ENCODE measurements around the gene TPX2.
"Not testable (repeated sequence)": the region's sequence is repeated elsewhere in the genome, so short reads cannot be mapped to it uniquely, and the experiment has no call there.

TPX2 gene

DNA sequence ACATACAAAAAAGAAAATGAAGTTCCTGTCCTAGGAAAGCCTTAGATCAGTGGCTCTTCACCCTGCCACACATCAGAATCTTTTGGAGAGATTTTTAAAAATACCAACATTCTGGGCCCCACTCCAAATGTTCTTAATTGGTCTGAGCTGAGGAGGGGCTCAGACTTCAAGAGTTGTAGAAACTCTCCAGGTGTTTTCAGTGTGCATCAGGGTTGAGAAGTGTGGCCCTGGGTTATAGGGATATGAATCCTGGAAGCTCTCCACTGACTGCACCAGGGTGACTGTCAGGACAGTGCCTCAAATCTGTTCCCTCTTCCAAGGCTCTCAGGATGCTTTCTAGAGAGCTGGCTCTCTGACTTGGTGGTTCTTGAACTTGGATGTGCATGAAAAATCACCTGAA is 74.5 kb downstream of the TPX2 start:
- TF ChIP-seq, protein P1, sequence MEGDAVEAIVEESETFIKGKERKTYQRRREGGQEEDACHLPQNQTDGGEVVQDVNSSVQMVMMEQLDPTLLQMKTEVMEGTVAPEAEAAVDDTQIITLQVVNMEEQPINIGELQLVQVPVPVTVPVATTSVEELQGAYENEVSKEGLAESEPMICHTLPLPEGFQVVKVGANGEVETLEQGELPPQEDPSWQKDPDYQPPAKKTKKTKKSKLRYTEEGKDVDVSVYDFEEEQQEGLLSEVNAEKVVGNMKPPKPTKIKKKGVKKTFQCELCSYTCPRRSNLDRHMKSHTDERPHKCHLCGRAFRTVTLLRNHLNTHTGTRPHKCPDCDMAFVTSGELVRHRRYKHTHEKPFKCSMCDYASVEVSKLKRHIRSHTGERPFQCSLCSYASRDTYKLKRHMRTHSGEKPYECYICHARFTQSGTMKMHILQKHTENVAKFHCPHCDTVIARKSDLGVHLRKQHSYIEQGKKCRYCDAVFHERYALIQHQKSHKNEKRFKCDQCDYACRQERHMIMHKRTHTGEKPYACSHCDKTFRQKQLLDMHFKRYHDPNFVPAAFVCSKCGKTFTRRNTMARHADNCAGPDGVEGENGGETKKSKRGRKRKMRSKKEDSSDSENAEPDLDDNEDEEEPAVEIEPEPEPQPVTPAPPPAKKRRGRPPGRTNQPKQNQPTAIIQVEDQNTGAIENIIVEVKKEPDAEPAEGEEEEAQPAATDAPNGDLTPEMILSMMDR (conservative IDR thresholded peaks at IDR 0.05; ENCODE audit: low read length): no peak
- DNase-seq (ENCODE audit: low read depth): no peak

DNA sequence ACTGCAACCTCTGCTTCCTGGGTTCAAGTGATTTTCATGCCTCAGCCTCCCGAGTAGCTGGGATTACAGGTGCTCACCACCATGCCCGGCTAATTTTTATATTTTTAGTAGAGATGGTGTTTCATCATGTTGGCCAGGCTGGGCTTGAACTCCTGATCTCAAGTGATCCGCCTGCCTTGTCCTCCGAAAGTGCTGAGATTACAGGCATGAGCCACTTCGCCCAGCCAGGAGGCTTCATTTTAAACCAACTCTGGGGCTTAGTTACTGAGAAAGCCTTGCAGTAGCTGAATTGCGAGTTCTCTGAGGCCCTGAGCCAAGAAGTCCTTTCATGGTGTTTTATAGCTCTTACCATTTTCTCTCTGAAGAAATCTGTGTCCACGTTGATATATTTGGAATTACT is 75.1 kb downstream of the TPX2 start:
- DNase-seq (ENCODE audit: low read depth); H3K4me3 ChIP-seq (ENCODE audit: low read length): not testable (repeated sequence)

More for the DNA sequence above, 74.5 kb downstream of the TPX2 start:
- no peak overlapping the region for H3K4me3 ChIP-seq (ENCODE audit: low read length)

DNA sequence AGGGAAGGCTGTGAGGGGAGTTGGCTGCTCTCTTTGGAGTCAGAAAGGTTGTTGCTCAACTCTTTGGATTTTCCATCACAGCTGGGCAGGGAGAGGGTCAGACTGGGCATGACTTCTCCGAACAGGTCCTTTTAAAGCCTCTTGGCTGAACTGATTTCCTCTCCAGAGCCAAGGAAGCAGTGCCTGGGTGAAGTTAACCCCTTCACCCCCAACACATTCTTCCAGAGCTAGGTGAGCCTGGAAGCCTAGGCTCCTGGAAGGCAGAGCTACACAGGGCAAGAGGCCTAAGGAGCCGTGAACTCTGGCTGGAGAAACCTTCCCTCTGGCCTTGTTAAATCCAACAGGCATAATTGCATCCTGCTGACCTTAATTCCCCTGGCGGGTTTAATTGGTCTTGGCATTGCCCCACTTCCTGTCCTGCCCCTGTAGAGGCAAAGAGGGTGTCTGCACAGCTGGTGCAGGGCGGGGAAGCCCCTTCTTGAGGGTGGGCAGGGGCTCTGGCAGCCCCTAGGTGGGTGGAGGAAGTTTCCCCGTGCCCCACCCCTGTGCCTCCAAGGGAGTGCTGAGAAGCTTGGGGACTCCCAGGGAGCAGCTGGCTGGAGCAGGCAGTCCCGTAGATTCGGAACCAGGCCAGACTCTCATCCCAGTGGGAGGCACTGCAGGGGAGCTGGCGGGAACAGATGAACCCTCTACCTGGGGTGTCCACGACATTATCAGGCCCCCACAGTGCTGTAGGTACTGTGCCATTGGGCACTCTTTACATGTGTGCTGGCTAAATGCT is 76.5 kb downstream of the TPX2 start:
- H3K4me3 ChIP-seq (ENCODE audit: low read length): no peak overlapping the region
- peak; percentile 43 for DNase-seq (ENCODE audit: low read depth)
- TF ChIP-seq, protein P1 (conservative IDR thresholded peaks at IDR 0.05; ENCODE audit: low read length): no peak

DNA sequence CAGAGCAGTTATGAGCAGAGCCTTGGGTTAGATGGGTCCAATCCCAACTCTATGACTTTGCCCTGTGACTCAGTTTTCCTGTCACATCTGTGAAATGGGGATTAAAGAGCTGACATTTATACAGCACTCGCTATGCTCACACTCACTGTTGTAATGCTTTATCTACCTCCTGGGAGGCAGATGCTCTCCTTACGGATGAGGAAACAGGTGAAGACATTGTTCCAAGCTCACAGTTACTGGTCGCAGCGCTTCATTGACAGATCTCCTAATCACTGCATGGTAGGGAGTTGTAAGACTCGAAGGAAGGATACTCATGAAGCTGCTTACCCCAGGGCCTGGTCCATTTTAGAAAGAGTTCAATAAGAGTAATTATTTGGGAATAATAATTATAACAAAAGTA is 77.1 kb downstream of the TPX2 start:
- TF ChIP-seq, protein P1 (conservative IDR thresholded peaks at IDR 0.05; ENCODE audit: low read length): no peak
- no peak for DNase-seq (ENCODE audit: low read depth)
- H3K4me3 ChIP-seq (ENCODE audit: low read length): no peak overlapping the region

DNA sequence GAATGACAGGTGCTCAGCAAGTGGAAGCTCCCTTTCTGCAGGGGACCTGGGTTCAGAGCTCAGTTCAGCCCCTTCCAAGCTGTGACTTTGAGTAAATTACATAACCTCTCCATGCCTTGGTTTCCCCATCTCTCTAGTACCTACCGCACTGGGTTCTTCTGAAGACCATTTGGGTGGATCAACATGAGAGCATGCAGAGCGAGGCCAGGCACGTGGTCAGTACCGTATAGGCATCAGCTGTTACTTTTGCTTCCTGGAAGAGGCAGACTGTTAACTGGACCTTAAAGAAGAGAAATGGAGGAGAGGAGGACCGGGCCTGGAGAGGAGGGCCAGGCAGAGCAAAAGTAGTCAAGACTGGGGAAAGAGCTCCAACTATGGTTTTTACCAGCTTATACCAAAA is 78.4 kb downstream of the TPX2 start:
- TF ChIP-seq, protein P1 (conservative IDR thresholded peaks at IDR 0.05; ENCODE audit: low read length): no peak
- no peak for DNase-seq (ENCODE audit: low read depth)
- no peak overlapping the region for H3K4me3 ChIP-seq (ENCODE audit: low read length)

DNA sequence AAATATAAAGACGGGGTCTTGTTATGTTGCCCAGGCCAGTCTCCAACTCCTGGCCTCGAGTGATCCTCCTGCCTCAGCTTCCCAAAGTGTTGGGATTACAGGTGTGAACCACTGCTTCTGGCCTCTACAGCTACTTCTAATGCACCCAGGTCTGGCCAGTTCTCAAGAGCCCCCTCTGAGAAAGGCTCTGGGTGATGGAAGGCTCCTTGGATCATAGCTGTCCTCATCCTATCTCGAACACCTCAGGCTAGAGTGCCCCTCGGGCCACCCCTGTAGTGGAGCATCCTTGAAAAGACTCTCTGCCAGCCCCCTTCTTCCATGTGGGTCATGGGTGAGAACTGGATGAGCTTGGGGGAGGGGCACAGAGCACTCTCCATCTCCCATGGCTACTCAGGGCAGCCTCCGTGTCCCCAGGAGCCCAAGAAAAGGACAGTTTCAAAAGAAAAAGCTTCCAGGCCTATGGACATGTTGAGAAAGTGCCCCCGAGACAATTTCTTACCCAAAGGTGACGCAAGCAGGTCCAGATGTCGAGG is 79.4 kb downstream of the TPX2 start:
- DNase-seq (ENCODE audit: low read depth): no peak
- no peak overlapping the region for H3K4me3 ChIP-seq (ENCODE audit: low read length)
- TF ChIP-seq, protein P1 (conservative IDR thresholded peaks at IDR 0.05; ENCODE audit: low read length): no peak

DNA sequence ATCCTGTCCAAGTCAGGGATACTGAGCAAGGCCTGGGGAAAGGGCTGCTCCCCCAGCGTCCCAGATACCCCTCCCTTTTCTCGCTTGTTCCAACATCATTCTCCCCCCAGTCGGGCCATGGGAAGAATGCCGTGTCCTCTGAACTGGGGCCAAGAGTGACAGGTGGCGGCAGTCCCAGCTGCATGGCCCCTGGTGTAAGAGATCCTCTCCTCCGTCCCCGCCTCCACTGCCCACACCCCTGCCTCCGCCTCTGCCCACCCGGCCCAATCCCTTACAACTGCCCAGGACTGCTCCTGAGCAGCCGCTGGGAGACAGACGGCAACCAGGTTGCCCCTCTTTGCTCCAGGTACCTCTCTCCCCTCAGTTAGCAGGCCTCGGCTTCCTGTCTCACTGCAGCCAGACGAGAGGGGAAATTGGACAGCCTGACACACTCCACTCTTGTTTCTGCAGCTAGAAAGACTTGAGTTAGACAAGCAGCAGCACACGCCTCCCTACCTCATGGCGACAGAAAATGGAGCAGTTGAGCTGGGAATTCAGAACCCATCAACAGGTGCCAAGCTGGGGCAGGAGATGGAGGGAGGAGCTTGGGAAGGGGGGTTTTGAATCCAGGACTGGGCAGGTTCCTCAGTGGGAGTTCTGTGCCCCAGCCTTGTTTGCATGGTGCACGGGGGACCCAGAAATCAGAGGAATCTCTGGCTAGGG is 80.1 kb downstream of the TPX2 start, which contains the start of gene MYLK2:
Gene MYLK2 (plus strand): TSS at position 274 of the 702 bp plus-strand sequence. CDS start 225 bp downstream, at position 499.
- no peak for DNase-seq (ENCODE audit: low read depth)
- TF ChIP-seq, protein P1 (conservative IDR thresholded peaks at IDR 0.05; ENCODE audit: low read length): no peak
- no peak within 1 kb of the TSS for H3K4me3 ChIP-seq (ENCODE audit: low read length)

Measured in AG10803 (cell line).